ENCODE measurements around the gene GARIN1A.
"Not testable (repeated sequence)": the region's sequence is repeated elsewhere in the genome, so short reads cannot be mapped to it uniquely, and the experiment has no call there.

Gene GARIN1A

DNA sequence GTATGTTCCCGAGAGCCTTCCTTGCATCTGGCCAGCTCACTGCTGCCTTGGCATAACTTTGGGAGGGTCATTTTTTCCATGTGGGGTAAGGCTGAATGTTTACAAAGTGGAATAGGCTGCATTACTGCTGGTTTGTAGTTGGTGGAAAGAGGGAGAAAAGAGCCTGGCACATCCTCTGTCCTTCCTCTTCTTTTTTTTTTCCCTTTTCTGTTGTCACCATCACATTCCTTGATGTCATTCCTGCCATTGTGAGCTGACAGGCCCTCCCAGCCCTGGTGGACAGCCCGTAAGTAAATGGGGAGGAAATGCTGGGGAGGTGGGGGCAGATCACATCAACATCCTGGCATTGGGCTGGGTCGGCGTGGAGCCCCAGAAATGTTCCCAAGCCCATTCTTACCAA is at the start of gene GARIN1A:
TSS of gene GARIN1A (plus strand) at position 301 of the 400 bp plus-strand sequence. CDS start 106 bp downstream, outside the sequence.
- DNase-seq, result no peak

DNA sequence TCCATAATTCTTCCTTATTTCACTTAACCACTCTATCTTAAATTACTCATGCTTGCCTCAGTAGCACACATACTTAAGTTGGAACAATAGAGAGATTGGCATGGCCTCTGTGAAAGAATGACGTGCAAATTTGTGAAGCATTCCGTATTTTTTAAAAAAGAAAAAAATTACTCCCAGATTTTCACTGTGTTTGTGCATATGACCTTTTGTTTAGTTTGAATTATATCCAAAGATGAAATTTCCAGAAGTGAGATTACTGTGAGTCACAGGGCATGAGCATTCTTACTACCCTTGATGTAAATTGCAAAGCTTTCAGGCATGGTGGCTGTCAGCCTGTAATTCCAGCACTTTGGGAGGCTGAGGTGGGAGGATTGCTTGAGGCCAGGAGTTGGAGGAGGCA is 45.0 kb upstream of the GARIN1A start:
- DNase-seq, result not testable (repeated sequence)

DNA sequence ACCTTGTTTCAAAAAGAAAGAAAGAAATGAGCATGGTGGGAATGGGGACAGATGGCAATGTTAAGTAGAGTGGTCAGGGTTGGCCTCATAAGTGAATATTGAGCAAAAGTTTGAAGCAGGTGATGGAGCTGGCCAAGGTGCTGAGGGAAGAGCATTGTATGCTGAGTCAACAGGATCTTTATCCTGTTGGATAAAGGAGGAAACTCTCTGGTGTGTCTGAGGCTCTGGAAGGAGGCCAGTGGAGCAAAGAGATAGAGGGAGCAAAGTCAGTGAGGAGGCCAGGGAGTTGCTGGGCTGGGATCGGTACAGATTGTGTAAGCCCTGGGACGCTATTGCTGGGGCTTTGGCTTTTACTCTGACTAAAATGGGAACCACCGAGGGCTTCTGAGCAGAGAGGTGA is 38.2 kb upstream of the GARIN1A start:
- not testable (repeated sequence) for DNase-seq

DNA sequence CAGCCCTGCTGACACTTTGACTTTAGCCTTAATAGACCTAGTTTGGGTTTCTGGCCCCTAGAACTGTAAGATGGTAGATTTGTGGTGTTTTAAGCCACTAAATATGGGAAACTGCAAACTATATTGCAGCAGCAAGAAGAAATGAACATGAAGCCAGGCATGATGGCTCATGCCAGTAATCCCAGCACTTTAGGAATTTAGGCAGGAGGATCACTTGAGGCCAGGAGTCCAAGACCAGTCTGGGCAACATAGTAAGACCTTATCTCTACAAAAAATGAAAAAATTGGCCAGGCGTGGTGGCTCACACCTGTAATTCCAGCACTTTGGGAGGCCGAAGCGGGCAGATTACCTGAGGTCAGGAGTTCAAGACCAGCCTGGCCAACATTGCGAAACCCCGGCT is 26.9 kb upstream of the GARIN1A start:
- not testable (repeated sequence) for DNase-seq

DNA sequence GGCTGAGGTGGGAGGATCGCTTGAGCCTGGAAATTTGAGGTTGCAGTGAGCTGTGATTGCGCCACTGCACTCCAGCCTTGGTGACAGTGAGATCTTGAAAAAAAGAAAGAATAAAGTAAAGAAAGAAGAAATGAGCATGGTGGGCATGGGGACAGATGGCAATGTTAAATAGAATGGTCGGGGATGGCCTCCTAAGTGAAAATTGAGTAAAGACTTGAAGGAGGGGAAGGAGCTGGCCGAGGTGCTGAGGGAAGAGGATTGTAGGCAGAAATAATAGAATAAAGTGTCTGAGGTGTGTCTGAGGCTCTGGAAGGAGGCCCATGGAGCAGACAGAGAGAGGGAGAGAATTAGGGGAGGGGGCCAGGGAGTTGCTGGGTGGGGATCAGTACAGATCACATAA is 26.2 kb upstream of the GARIN1A start:
- not testable (repeated sequence) for DNase-seq

DNA sequence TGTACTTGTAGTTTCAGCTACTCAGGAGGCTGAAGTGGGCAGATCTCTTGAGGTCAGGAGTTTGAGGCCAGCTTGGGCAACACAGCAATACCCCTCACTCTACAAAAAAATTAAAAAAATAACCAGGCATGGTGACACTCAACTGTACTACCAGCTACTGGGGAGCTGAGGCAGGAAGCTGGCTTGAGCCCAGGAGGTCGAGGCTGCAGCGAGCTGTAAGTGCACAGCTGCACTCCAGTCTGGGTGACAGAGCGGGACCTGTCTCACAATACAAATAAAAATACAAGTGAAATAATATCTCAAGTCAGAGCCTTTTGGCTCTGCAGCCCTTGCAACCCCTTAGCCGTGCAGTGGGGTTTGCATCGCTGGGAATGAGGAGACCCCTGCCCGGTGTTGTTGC is 25.2 kb upstream of the GARIN1A start:
- DNase-seq, result not testable (repeated sequence)

DNA sequence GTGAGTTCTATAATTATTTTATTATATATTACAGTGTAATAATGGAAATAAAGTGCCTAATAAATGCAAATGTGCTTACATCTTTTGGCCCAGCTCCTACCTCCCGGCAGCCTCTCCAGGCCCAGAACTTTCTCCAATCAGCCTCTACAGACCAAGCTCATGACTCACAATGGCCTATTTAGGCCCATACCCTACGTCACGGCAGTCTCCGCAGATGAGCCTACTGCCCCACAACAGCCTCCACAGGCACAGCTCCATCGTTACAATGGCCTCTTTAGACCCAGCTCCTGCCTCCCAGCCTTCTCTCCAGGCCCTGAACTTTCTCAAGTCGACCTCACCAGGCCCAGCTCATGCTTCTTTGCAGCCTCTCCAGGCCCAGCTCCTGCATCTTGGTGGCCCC is 21.0 kb upstream of the GARIN1A start:
- not testable (repeated sequence) for DNase-seq

DNA sequence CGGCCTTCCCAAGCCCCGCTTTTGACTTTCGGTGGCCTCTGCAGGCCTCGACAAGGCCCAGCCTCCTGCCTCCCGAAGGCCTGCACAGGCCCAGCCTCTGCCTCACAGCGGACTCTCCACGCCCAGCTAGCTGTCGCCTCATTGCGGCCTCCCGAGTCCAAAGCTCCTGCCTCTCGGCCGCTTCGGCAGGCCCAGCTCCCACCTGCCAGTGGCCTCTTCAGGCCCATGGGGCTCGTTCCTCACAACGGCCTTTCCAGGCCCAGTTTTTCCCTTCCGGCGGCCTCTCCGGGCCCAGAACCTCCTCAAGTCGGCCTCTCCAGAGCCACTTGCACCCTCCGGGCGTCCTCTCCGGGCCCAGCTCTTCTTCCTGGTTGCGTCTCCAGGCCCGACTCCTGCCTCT is 19.5 kb upstream of the GARIN1A start:
- not testable (repeated sequence) for DNase-seq

DNA sequence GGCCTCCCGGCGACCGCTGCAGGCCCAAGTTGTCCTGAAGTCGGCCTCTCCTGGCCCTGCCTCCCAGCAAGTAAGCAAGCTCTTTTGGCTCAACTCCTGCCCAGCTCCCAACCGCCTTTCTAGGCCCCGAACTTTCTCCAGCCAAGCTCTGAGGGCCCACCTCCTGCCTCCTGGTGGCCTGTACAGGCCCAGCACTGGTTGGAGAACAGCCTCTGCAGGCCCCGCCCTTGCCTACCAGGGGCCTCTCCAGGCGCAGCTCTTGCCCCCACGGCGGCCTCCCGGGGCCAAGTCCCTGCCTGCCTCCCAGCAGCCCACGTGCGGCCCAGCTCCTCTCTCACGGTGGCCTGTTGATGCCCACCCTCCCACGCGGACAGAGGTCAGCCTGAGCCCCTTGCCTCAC is 18.9 kb upstream of the GARIN1A start:
- not testable (repeated sequence) for DNase-seq

DNA sequence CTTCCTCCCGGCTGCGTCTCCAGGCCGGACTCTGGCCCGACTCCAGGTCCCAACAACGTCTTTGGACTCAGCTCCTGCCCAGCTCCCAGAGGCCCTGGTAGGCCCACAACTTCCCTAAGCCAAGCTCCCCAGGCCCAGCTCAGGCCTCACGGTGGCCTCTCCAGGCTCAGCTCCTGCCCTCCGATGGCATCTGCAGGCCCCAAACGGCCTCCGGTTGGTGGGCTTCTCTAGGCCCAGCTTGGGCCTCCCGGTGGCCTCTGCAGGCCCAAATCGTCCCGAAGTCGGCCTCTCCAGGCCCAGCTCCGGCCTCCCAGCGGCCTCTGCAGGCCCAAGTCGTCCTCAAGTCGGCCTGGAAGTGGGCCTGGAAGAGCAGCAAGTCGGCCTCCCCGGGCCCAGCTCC is 18.0 kb upstream of the GARIN1A start:
- not testable (repeated sequence) for DNase-seq

DNA sequence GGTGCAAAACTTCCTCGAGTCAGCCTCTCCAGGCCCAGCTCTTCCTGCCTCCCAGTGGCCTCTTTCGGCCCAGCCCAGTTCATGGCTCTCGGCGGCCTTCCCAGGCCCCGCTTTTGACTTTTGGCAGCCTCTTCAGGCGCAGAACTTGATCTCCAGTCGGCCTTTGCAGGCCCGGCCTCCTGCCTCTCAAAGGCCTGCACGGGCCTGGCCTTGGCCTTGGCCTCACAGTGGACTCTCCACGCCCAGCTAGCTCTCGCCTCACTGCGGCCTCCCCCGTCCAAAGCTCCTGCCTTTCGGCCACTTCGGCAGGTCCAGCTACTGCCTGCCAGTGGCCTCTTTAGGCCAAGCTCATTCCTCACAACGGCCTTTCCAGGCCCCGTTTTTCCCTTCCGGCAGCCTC is 17.6 kb upstream of the GARIN1A start:
- DNase-seq, result not testable (repeated sequence)

DNA sequence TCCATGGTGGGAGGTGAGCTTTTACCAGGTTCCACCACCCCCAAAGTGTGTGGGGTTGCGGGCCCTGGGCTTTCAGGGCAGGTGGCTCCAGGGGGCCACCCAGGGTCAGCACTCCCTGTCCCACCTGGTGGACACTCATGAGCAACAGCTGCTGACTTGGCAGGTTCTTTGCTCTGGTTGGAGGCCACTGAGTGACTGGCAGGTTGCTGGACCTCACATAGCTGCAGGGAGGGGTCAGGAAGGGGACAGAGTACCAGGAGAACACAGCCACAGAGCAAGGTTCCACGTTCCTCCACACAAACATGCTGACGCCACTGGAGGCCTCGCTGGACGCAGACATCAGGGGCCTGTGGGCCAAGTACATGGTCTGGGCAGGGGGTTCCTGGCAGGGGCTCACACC is 13.7 kb upstream of the GARIN1A start:
- not testable (repeated sequence) for DNase-seq

DNA sequence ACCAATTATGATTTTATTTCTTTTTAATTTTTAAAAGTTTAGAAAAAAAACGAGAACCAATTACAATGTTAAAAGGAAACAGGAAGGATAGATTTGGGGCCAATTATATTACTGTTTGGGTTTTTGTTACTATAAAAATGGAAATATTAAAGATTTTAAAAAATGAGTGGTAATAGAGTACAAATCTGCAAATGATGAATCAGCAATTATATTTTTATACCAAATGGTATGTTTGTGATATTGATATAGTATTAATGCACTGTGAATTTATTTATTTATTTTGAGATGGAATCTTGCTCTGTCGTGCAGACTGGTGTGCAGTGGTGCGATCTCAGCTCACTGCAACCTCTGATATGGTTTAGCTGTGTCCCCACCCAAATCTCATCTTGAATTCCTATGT is 11.5 kb upstream of the GARIN1A start:
- no peak for DNase-seq

DNA sequence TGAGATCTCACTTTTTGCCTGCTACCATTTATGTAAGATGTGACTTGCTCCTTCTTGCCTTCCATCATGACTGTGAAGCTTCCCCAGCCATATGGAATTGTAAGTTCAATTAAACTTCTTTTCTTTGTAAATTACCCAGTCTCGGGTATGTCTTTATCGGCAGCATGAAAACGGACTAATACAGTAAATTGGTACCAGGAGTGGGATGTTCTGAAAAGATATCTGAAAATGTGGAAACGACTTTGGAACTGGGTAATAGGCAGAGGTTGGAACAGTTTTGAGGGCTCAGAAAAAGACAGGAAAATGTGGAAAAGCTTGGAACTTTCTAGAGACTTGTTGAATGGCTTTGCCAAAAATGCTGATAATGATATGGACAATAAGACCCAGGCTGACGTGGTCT is 10.6 kb upstream of the GARIN1A start:
- DNase-seq, result no peak

DNA sequence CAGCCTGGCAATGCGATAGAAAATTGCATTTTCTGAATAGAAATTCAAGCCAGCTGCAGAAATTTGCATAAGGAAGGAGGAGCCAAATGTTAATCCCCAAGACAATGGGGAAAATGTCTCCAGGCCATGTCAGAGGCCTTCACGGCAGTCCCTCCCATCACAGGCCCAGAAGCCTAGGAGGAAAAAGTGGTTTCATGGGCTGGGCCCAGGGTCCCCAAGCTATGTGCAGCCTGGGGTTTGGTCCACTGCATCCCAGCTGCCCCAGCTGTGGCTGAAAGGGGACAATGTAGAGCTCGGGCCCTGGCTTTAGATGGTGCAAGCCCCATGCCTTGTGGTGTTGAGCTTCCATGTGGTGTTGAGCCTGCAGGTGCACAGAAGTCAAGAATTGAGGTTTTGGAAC is 10.0 kb upstream of the GARIN1A start:
- no peak for DNase-seq

DNA sequence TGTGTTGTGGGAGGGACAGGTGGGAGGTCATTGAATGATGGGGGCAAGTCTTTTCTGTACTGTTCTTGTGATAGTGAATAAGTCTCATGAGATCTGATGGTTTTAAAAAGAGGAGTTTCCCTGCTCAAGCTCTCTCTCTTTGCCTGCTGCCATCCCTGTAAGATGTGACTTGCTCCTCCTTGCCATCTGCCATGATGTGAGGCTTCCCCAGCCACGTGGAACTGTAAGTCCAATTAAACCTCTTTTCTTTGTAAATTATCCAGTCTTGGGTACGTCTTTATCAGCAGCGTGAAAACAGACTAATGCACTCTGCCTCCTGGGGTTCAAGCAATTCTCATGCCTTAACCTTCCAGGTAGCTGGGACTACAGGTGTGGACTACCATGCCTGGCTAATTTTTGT is 8.9 kb upstream of the GARIN1A start:
- not testable (repeated sequence) for DNase-seq

DNA sequence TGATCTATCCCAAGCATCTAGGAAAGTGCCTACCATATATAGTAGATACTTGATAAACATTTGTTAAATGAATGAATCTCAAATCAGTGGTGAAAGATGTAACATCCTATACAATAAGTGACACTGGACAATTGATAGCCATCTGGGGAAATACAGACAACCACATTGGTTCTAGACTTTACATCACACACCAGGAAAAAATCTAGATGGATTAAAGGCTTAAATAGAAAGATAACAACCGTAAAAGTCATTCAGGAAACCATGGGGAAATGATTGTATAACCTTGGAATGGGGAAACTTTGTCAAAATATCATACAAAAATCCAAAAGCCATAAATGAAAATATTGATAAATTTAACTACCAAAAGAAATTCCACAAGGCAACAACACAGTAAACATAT is 7.0 kb upstream of the GARIN1A start:
- DNase-seq, result no peak

DNA sequence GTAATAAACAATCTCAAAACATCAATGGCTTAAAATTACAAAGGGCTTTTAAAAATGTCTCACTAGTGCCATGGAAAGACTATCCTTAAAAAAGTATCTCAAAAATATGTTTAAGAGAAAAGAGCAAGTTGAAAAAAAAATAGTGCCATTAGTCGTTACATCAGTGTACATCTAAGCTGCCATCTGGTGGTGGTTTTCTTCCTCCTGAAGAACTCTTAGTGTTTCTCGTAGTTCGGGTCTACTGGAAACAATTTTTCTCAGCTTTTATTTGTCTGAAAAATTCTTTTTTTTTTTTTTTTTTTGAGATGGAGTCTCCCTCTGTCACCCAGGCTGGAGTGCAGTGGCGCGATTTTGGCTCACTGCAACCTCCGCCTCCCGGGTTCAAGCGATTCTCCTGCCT is 5.9 kb upstream of the GARIN1A start:
- DNase-seq, result no peak

DNA sequence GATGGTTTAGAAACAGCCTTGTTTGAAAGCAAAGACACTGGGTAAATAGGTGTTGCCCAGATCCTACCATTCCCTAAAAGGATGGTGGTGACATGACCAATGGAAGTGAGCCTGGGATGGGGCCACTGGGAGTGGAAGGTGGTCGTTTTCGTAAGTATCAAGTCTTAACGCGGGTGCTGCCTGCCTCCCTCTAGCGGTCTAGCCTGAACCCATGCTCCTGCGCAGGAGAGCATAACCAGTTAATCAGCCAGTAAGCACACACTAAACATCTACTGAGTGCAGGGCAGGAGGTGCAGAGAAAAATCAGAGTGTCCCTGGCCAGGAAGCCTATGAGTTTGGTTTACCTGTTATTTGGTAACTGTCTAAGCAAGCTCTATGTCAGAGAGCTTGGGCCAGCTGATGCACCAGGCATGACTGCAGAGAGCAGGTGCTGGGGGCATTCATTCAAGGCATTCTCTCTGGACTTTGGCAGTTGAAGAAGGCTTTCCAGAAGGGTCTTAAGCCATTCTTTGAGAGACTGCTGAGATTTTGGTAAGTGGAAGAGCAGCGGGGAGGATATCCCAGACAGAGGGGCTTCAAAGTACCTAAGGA is 930 bp downstream of the GARIN1A start:
- no peak for DNase-seq

DNA sequence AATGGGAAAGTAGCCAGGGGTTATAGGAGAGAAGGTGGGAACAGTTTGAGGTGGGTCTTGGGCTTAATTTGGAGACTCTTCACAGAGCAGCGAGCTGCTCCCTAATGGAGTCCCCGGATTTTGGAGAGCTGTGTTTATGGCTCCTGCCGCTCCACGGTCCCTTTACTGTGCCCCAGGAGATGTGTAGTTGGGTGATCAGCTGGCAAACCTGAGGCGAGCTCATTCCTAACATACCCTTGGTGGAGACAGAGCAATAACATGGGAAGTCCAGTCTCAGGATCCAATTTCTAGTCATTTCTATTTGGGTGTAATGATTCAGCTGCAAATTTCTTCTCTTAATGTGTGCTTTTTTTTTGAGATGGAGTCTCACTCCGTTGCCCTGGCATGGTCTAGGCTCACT is 1.5 kb downstream of the GARIN1A start:
- DNase-seq, result no peak

DNA sequence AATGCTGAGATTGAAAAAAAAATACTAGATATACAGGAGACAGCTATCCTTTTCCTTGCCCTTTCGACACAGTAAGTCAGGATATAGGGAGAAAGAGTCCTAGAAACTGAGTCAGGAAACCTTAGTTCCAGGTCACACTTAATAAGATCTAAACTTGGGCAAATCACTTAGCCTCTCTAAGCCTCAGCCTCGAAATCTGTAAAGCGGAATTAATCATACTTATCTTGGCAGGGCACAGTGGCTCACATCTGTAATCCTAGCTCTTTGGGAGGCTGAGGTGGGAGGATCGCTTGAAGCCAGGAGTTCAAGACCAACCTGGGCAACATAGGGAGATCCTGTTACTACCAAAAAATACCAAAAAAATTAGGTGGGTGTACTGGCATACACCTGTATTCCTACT is 4.6 kb downstream of the GARIN1A start:
- no peak for DNase-seq

DNA sequence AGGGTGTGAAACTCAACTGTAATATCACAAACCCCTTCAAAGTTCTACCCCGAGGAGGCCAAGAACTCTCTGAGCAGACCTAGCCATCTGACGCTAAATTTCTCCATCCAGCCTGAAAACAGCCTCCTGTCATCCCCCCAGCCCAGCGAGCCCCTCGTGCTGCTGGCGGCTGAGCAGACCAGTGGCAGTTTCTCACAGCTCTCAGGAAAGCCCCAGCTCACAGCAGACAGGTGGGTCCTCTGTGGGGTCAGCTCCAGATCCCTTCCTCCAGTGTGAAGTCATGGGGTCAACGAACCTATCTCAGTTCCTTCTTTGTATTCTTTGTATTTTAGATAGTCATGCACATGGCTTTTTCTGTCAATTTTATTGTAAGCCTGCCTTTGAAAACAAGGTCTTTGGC is 7.8 kb downstream of the GARIN1A start:
- DNase-seq, result no peak

DNA sequence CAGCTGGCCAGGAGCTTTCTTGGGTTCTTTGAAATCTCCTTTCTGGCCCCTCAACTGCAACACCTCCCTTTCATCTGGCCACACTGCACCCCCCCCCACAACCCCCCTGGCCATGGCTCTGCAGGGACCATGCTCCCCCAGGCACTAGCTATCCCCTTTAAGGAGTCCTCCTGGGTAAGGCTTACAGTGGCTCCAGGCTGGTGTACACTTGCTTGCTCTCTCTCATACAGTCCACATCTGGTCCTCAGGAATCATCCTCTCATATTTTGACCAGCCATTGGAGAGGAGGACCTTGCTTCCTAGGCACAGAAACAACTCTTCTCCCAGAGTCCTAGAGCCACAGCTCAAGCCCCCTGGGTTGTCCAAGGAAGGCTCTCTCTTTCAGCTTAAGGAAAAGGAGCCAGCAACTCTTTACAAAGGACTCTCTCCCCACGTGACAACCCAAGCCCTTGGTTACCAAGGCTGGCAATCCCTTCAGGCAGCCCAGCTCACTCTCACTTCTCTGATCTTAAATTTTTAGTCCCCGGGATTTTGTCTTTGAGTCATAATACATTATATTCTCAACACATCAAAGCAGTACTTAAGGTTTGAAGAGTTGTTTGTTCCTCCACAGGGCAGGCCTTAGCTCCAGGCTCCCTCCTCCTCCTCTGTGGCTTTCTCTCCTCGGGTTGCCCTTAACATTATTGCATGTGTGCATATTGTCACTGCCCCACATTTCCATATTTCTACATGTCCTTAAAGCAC is 9.9 kb downstream of the GARIN1A start:
- no peak for DNase-seq

DNA sequence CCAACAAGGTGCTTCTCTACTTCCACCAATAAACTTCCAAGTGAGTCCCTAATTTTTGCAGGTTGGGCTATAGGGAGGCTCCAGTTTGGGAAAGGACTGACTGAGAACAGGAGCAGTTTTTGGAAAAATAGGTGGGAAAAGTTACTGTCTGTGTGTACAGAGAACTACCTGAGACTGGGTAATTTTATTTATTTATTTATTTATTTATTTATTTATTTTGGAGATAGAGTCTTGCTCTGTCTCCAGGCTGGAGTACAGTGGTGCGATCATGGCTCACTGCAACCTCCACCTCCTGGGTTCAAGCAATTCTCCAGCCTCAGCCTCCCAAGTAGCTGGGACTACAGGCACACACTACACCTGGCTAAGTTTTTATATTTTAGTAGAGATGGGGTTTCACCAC is 11.2 kb downstream of the GARIN1A start:
- not testable (repeated sequence) for DNase-seq

DNA sequence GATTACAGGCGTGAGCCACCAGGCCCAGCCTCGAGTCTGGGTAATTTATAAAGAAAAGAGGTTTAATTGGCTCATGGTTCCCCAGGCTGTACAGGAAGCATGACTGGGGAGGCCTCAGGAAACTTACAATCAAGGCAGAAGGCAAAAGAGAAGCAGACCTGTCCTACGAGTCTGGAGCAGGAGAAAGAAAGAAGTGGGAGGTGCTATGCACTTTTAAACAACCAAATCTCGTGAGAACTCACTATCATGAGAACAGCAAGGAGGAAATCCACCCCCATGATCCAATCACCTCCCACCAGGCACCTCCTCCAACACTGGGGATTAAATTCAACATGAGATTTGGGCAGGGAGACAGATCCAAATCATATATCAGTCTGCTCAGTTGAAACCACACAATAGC is 11.6 kb downstream of the GARIN1A start:
- DNase-seq, result not testable (repeated sequence)
